Fibroblast of villous mesenchyme (primary cell): ENCODE data around the gene RSAD1. TPM values are rescaled to one million over a fixed set of nuclear protein-coding genes. Genes with fewer than 3 reads are reported as not detected.

ENCODE experiments used
- DNase-seq: peaks from one replicate; pipeline ENCODE4 v3.0.0-alpha.2; 2010; ENCODE audit warnings: low read depth
- H3K4me3 ChIP-seq: 2 replicates; pipeline ENCODE4 v1.5.1; 2011; ENCODE audit warnings: low read depth, mild to moderate bottlenecking, low read length
- total RNA-seq: library from RNA; depleted of rRNA; stranded (reverse); fragments of >200 nt; gene quantifications from 2 replicates; pipeline ENCODE4 v1.2.3, GENCODE V29; 2012
- TF ChIP-seq, protein P1 (sequence below): IDR thresholded peaks from 2 replicates; pipeline ENCODE4 v1.5.1; 2012; ENCODE audit warnings: low read depth, mild to moderate bottlenecking, low read length; ENCODE audit not compliant: insufficient read depth

Gene RSAD1
- total RNA-seq, 1 donor = 16.8 TPM

DNA sequence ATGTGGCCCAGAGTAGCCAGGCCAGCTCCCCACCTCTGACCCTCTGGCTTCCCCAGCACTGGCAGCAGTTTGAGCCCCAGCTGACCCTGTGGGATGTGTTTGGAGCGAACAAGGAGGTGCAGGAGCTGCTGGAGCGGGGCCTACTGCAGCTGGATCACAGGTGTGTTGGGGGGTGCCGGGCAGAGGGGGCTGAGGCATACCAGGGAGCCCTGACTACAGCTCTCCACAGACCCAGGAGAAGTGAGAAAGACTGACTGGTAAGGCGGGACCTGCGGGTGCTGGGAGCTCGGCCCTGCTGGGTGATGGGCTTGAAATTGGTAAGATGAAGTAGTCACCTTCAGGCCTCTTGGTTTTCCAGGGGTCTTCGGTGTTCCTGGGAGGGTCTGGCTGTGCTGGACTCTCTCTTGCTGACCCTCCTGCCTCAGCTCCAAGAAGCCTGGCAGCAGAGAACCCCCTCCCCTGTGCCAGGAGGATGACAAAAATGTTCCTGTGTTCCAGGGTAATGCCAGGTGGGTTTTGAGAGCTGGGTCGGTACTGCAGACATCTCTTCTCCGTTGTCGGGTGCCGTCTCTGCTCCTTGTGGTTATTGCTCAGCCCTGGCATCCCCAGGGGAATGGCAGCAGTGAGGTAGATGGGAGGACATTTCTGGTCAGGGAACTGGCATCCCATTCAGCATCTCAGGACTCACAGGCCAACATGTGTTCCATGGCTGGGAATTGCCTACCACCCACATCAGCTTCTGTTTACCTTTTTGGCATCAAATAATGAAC lies 5.9 kb downstream of the RSAD1 start:
- no peak for DNase-seq
- H3K4me3 ChIP-seq = no peak overlapping the region
- TF ChIP-seq, protein P1, sequence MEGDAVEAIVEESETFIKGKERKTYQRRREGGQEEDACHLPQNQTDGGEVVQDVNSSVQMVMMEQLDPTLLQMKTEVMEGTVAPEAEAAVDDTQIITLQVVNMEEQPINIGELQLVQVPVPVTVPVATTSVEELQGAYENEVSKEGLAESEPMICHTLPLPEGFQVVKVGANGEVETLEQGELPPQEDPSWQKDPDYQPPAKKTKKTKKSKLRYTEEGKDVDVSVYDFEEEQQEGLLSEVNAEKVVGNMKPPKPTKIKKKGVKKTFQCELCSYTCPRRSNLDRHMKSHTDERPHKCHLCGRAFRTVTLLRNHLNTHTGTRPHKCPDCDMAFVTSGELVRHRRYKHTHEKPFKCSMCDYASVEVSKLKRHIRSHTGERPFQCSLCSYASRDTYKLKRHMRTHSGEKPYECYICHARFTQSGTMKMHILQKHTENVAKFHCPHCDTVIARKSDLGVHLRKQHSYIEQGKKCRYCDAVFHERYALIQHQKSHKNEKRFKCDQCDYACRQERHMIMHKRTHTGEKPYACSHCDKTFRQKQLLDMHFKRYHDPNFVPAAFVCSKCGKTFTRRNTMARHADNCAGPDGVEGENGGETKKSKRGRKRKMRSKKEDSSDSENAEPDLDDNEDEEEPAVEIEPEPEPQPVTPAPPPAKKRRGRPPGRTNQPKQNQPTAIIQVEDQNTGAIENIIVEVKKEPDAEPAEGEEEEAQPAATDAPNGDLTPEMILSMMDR = no peak

DNA sequence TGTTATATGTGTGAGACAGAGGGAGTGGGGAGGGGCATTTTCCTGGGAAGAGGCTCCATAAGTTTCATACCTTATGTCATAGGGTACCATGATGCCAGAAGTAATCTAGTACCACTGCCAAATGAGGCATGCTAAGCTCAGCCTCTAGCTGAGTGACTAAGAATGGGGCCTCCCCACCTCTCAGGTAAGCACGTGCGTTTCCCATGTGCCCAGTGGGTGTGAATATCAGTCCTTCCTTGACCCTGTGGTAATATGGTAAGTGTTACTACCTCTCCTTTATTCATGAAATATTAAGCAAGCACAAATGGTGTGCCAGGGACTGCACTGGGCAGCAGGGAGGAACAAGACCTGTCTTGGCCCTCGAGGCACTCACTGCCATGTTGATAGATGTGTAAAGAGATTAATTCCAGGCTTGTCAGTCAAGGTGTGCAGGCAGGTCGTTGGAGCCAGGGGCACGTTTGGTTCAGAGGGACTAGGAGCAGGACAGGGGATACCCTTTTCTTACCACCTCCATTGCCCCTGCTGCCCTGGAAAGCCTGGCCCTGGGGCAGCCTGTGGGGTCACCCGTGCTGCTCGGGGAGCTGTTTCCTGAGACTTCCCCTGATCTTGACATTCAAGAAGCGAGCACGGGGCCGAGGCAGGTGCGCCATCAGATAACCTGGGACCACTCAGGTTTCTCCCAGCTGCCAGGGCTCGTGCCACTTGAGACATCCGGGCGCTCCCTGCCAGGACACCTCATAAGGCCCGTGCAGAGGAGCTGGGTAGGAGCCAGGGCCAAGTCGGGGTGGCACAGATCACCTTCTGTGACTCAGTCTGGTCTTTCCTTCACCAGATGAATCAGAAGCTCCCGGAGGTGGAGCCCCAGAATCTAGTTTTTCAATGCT lies 8.8 kb downstream of the RSAD1 start:
- TF ChIP-seq, protein P1 = no peak
- no peak for DNase-seq
- H3K4me3 ChIP-seq = no peak overlapping the region

DNA sequence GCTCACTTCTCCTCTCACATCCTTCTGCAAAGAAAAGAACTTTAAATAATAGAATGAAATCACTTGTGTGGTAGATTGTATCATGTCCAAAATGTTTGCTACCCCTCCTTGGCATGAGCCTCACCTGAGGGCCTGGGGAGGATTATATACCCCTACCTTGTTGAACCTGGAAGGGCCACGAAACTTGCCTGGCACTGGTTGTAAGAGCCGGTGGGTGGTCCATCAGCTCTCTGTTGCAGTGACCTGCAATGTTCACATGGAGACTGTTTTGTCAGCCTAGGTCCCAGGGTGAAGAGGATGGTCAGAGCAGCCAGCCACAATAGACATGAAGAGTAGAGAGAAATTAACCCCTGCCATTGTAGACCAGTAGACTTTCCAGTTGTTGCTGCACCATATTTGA lies 10.2 kb downstream of the RSAD1 start:
- TF ChIP-seq, protein P1 = no peak
- DNase-seq = no peak
- H3K4me3 ChIP-seq = no peak overlapping the region

DNA sequence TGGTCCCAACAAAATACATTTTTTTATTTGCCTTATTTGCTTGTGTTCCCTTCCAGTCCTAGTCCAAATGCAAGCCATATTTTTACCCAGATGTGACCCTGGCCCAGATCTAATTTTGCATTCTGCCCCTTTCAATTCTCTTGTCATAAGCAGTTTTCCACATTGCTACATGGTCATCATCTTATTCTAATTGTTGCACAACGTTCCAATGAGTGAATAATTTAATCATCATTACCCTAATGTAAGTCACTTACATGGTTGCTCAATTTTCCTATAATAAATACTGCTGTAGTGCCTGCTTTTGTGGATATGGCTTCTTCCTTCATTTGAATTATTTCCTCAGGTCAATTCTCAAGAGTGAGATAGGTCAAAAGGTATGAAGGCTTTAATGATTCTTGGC lies 12.8 kb downstream of the RSAD1 start:
- DNase-seq = no peak
- no peak overlapping the region for H3K4me3 ChIP-seq
- TF ChIP-seq, protein P1 = no peak

DNA sequence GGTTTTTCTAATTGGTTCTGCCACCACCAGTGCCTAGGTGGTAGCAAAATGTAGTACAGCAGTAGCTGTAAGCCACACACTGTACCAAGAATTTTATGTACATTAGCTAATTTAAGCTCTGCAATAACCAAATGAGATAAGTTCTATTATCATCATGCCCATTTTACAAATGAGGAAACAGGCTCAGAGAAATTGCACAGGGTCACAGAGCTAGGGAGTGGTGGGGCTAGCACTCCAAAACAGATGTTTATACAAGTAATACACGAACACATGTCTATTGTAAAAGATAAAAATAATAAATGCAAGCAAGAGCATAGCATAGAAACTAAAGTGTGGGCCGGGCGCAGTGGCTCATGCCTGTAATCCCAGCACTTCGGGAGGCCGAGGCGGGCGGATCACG lies 13.6 kb downstream of the RSAD1 start:
- DNase-seq = no peak
- no peak overlapping the region for H3K4me3 ChIP-seq
- TF ChIP-seq, protein P1 = no peak

DNA sequence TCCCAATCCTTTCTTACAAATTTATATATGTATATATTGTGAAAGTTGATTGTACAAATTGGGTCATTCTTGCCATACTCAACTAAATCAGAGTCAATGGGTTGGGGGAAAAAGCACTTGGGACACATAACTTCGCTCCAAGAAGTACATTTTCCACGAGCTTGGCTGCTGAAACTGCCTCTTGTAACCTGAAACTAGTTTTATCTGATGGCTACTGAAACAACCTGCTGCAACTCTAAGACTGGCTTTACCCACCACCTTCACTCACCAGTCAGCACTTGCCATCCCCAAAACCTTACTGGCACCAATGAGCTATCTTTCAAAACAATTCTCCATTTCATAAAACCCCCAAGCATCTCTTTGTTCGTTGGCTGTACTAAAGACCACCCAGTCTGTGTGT lies 15.1 kb downstream of the RSAD1 start:
- DNase-seq = no peak
- TF ChIP-seq, protein P1 = no peak
- no peak overlapping the region for H3K4me3 ChIP-seq
